NCI-H774 (cell line): ENCODE measurements around the gene MBD6.
A peak's percentile ranks its signal among the peaks of the same experiment; 100 is the strongest.
"Not testable (repeated sequence)": the region's sequence is repeated elsewhere in the genome, so short reads cannot be mapped to it uniquely, and the experiment has no call there.

Experiments used
- DNase-seq: peaks from one replicate; lab custom pipeline; 2025; lab: John Stamatoyannopoulos, UW

MBD6 gene

GRCh38 chr12:57515408-57515933 lies 7.2 kb upstream of the MBD6 start:
- DNase-seq, result no peak

GRCh38 chr12:57515934-57516541 lies 6.6 kb upstream of the MBD6 start:
- DNase-seq, result no peak

GRCh38 chr12:57516617-57517153 lies 5.9 kb upstream of the MBD6 start:
- no peak for DNase-seq

- DNase-seq, result no peak
Measured at GRCh38 chr12:57517187-57517586, 5.4 kb upstream of the MBD6 start.

GRCh38 chr12:57517718-57518117 lies 4.9 kb upstream of the MBD6 start:
- DNase-seq, result not testable (repeated sequence)

GRCh38 chr12:57518176-57518919 lies 4.3 kb upstream of the MBD6 start:
- no peak for DNase-seq

- no peak for DNase-seq
Measured at GRCh38 chr12:57518920-57519795, 3.5 kb upstream of the MBD6 start.

GRCh38 chr12:57519796-57520052 lies 2.9 kb upstream of the MBD6 start:
- no peak for DNase-seq

GRCh38 chr12:57520053-57520818 lies 2.4 kb upstream of the MBD6 start, which contains the start of gene DDIT3:
Gene DDIT3 (minus strand): TSS chr12:57520514. CDS start chr12:57517406, 3,108 bp downstream.
- DNase-seq, result peak; percentile 100

GRCh38 chr12:57521525-57522010 lies 1.1 kb upstream of the MBD6 start:
- DNase-seq, result no peak

- no peak for DNase-seq
Measured at GRCh38 chr12:57522887-57523705, 472 bp downstream of the MBD6 start.

GRCh38 chr12:57523706-57524614 lies 1.3 kb downstream of the MBD6 start:
- DNase-seq, result no peak

GRCh38 chr12:57524814-57525614 lies 2.4 kb downstream of the MBD6 start:
- DNase-seq, result no peak

GRCh38 chr12:57525615-57526383 lies 3.2 kb downstream of the MBD6 start:
- DNase-seq, result no peak

- no peak for DNase-seq
Measured at GRCh38 chr12:57526477-57527126, 4.0 kb downstream of the MBD6 start.

- no peak for DNase-seq
Measured at GRCh38 chr12:57527184-57527583, 4.6 kb downstream of the MBD6 start.

GRCh38 chr12:57528176-57528575 lies 5.6 kb downstream of the MBD6 start:
- no peak for DNase-seq
